CD4-positive, alpha-beta T cell (primary cell): ENCODE data around the gene PARD3B. TPM values are rescaled to one million over a fixed set of nuclear protein-coding genes. Genes with fewer than 3 reads are reported as not detected.

Source experiments
- ATAC-seq: fragments of 200-7000 bp; cut with Tn5 transposase; one replicate; pipeline ENCODE4 v1.10.0; 2022; ENCODE audit warnings: mild to moderate bottlenecking; ENCODE audit not compliant: poor library complexity
- CTCF ChIA-PET: fragments of 350-600 bp; sonication (Branson Sonifier 250); formaldehyde crosslinking; loops from one replicate; lab custom pipeline; 2021; ENCODE audit warnings: antibody characterized with exemption, inconsistent platforms; lab: Charles Lee
- POLR2A ChIA-PET: fragments of 350-600 bp; sonication (Branson Sonifier 250); formaldehyde crosslinking; loops from one replicate; lab custom pipeline; 2021; ENCODE audit warnings: antibody characterized with exemption, inconsistent platforms; lab: Charles Lee
- DNase-seq, 14 experiments: peaks; one replicate each; pipeline ENCODE4 v3.0.0-alpha.2; 2013 to 2020; ENCODE audit warnings: mixed read lengths in 2 of 14
- H3K27ac ChIP-seq, 2 donors: one replicate each; pipeline versions ENCODE4 v1.5.1 to v1.7.0; 2013; ENCODE audit warnings: low read length in 2 of 2, low read depth in 1 of 2, mild to moderate bottlenecking in 1 of 2
- H3K27me3 ChIP-seq, 2 experiments: 1 replicate in 1 of 2; 2 replicates in 1 of 2; pipeline versions ENCODE4 v1.6.1 to v1.7.0; 2013; ENCODE audit warnings: low read length in 2 of 2, control low read depth in 1 of 2, mild to moderate bottlenecking in 1 of 2, moderate library complexity in 1 of 2; ENCODE audit not compliant: insufficient read depth in 2 of 2, control insufficient read depth in 1 of 2
- H3K36me3 ChIP-seq: one replicate; pipeline ENCODE4 v1.6.1; 2013; ENCODE audit warnings: low read length, control low read depth; ENCODE audit not compliant: insufficient read depth
- H3K4me1 ChIP-seq: one replicate; pipeline ENCODE4 v1.6.1; 2013; ENCODE audit warnings: low read length, control low read depth; ENCODE audit not compliant: insufficient read depth
- H3K4me3 ChIP-seq: one replicate; pipeline ENCODE4 v1.5.1; 2013; ENCODE audit warnings: mild to moderate bottlenecking, low read length, moderate library complexity
- H3K9me3 ChIP-seq, 2 experiments: 1 replicate in 1 of 2; 2 replicates in 1 of 2; pipeline versions ENCODE4 v1.6.1 to v1.7.0; 2013; ENCODE audit warnings: low read length in 2 of 2, mild to moderate bottlenecking in 2 of 2, control low read depth in 1 of 2, moderate library complexity in 1 of 2; ENCODE audit not compliant: control insufficient read depth in 1 of 2, insufficient read depth in 1 of 2
- H3K27ac Mint-ChIP-seq: one replicate; pipeline ENCODE4 v1.8.0; 2020; ENCODE audit warnings: mixed read lengths
- H3K27me3 Mint-ChIP-seq: one replicate; pipeline ENCODE4 v1.8.0; 2021; ENCODE audit warnings: mixed read lengths
- H3K36me3 Mint-ChIP-seq: one replicate; pipeline ENCODE4 v1.8.0; 2021; ENCODE audit warnings: low read depth, mixed read lengths
- H3K4me1 Mint-ChIP-seq: one replicate; pipeline ENCODE4 v1.8.0; 2021; ENCODE audit warnings: low read depth, mixed read lengths
- H3K4me3 Mint-ChIP-seq: one replicate; pipeline ENCODE4 v1.8.0; 2020; ENCODE audit warnings: mild to moderate bottlenecking, mixed read lengths
- H3K9me3 Mint-ChIP-seq: one replicate; pipeline ENCODE4 v1.8.0; 2020; ENCODE audit warnings: mixed read lengths
- CTCF ChIP-seq: fragments of 200-600 bp; IDR thresholded peaks from one replicate; pipeline ENCODE4 v1.8.0; 2022; ENCODE audit warnings: antibody characterized with exemption, mild to moderate bottlenecking
- intact Hi-C, 2 experiments: fragments of 100-400 bp; cut with DNase I in 1 of 2; cut with micrococcal nuclease in 1 of 2; formaldehyde crosslinking; loops; one replicate each; pipeline versions ENCODE4 v1.15.1 to v1.9.0; 2023 to 2025; cut with DNase I, micrococcal nuclease
- total RNA-seq, 174 experiments: library from RNA in 2 of 174; stranded (reverse) in 2 of 174; gene quantifications; one replicate each; pipeline ENCODE4 v1.2.3 and lab custom pipeline; 2021 to 2026

Gene PARD3B
- total RNA-seq, 2 experiments from 2014 or later: 0.87 to 1.9 TPM

GRCh38 chr2:204743393-204743960, 198.2 kb downstream of the PARD3B start:
- ATAC-seq: no peak

DNA sequence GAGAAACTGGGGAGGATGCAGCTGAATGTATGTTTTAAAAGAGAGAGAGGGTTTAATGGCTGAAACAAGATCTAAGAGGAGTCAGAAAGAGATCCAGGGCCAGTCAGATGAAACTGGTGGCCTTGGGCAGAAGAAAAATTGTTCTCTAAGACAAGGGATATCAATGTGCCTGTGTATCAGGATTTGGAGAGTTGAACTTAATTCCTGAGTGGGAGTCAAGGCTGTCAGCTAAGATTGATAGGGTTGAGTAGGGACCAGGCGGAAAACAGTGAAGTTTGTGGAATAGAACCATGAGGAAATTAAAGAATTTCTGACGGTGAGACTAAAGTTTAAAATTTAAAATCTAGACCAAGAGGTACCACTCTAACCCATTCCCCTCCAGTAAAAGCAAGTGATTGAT, 199.2 kb downstream of the PARD3B start:
- DNase-seq: no peak
- intact Hi-C loops: no loop called here
- Mint-ChIP-seq H3K36me3 (no peaks in the 10 kb centered on the region), H3K4me3 (no peak overlapping the region), H3K27ac (no peak overlapping the region), H3K27me3 (no peaks in the 10 kb centered on the region), H3K4me1 (no peaks in the 10 kb centered on the region), H3K9me3 (peaks cover 4% of the 10 kb centered on the region)
- no peak overlapping the region for H3K27ac ChIP-seq
- no peaks in the 10 kb centered on the region for H3K36me3 ChIP-seq
- ATAC-seq: no peak
- ChIA-PET POLR2A (no interaction called here), CTCF (no interaction called here)
- H3K4me1 ChIP-seq: no peaks in the 10 kb centered on the region
- H3K9me3 ChIP-seq: peaks cover 4 to 9% of the 10 kb centered on the region in 2 experiments
- no peaks in the 10 kb centered on the region for H3K27me3 ChIP-seq
- TF ChIP-seq CTCF: no peak
- no peak overlapping the region for H3K4me3 ChIP-seq

More at GRCh38 chr2:204743393-204743960, 198.2 kb downstream of the PARD3B start:
- Mint-ChIP-seq H3K36me3 (no peaks in the 10 kb centered on the region), H3K4me1 (no peaks in the 10 kb centered on the region), H3K27ac (no peak overlapping the region), H3K9me3 (peaks cover 4% of the 10 kb centered on the region), H3K27me3 (peaks cover 4% of the 10 kb centered on the region), H3K4me3 (no peak overlapping the region)
- TF ChIP-seq CTCF: no peak
- no peak overlapping the region for H3K27ac ChIP-seq
- DNase-seq: no peak
- POLR2A ChIA-PET: no interaction called here
- no peaks in the 10 kb centered on the region for H3K36me3 ChIP-seq
- CTCF ChIA-PET: no interaction called here
- no peaks in the 10 kb centered on the region for H3K27me3 ChIP-seq
- H3K4me1 ChIP-seq: no peaks in the 10 kb centered on the region
- peaks cover 4 to 9% of the 10 kb centered on the region in 2 experiments for H3K9me3 ChIP-seq
- intact Hi-C loops: no loop called here
- H3K4me3 ChIP-seq: no peak overlapping the region

- Mint-ChIP-seq H3K36me3 (no peaks in the 10 kb centered on the region), H3K4me1 (no peaks in the 10 kb centered on the region), H3K27ac (no peak overlapping the region), H3K9me3 (no peaks in the 10 kb centered on the region), H3K27me3 (no peaks in the 10 kb centered on the region), H3K4me3 (no peak overlapping the region)
- ChIA-PET CTCF (no interaction called here), POLR2A (no interaction called here)
- Histone ChIP-seq H3K27me3 (no peaks in the 10 kb centered on the region), H3K4me1 (no peaks in the 10 kb centered on the region), H3K27ac (no peak overlapping the region), H3K36me3 (no peaks in the 10 kb centered on the region), H3K9me3 (no peaks in the 10 kb centered on the region), H3K4me3 (no peak overlapping the region)
- intact Hi-C loops: no loop called here
- DNase-seq: no peak
- no peak for TF ChIP-seq CTCF
- ATAC-seq: no peak
Observed at GRCh38 chr2:204748286-204748685, 203.0 kb downstream of the PARD3B start.
